ENCODE results near the gene KRTAP10-5.
"Not testable (repeated sequence)": the region's sequence is repeated elsewhere in the genome, so short reads cannot be mapped to it uniquely, and the experiment has no call there.

Gene KRTAP10-5

DNA sequence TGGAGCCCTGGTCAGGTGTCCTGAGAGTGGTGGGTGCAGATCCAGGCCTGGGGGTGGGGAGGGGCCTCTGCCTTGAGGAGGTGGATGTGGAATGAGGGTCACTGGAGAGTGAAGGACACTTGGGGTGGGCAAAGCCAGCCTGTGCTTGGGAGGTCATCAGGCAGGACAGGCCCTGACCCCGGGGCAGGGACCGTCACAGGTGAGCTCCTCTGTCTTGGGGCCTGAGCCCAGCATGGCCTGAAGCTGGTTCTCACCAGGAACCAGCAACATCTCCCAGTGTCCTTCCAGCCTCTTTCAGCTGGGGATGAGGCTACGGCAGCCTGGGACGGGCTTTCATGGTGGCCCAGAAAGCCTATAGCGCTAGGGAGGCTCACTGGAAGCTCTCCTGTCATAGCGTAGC, 28.3 kb downstream of the KRTAP10-5 start:
- Histone ChIP-seq H3K27me3 (ENCODE audit: insufficient read depth, low read length) (peaks cover 2% of the 10 kb centered on the region), H3K36me3 (ENCODE audit: insufficient read depth, low read length) (no peaks in the 10 kb centered on the region), H2AFZ (ENCODE audit: low read depth, low read length) (no peak overlapping the region), H3K9me3 (ENCODE audit: low read length) (peaks cover 4% of the 10 kb centered on the region), H3K4me1 (ENCODE audit: insufficient read depth, low read length) (peaks cover 22% of the 10 kb centered on the region), H3K4me3 (ENCODE audit: low read length) (no peak overlapping the region)

DNA sequence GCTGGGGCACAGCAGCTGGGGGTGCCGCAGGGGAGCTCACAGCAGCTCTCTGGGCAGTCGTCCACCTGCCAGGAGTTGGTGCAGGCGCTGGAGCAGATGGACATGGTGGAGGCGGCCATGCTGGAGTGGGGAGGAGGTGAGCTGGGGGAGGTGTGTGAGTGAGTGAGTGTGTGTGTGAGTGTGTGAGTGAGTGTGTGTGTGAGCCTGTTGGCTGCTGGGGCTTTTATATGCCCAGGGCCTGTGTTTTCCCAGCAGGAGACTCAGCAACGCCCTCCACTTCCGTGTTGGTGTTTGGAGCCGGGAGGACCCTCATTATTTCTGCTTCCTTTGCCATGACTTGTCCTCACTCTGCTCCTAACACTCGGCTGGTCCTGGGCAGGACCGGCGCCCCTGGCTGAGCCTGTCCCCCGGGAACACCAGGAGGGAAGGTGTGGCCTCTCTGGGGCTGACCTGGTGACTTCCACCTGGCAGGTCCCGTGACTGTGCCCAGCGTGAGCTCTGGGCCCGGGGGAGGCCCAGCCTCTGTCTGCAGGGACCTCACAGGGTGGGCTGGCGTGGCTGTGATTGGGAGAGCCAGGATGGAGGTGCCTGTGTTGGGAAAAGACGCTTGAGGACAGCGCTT, 29.0 kb downstream of the KRTAP10-5 start, which contains the start of gene KRTAP10-2:
Gene KRTAP10-2, minus strand, starts transcription at position 166 of the 622 bp plus-strand sequence. Its CDS starts 47 bp downstream, at position 119.
- Histone ChIP-seq H3K36me3 (ENCODE audit: insufficient read depth, low read length) (no peaks in the 10 kb centered on the region), H3K4me1 (ENCODE audit: insufficient read depth, low read length) (peaks cover 22% of the 10 kb centered on the region), H2AFZ (ENCODE audit: low read depth, low read length) (no peak within 1 kb of the TSS), H3K27me3 (ENCODE audit: insufficient read depth, low read length) (peaks cover 2% of the 10 kb centered on the region), H3K4me3 (ENCODE audit: low read length) (no peak within 1 kb of the TSS), H3K9me3 (ENCODE audit: low read length) (peaks cover 6% of the 10 kb centered on the region)

DNA sequence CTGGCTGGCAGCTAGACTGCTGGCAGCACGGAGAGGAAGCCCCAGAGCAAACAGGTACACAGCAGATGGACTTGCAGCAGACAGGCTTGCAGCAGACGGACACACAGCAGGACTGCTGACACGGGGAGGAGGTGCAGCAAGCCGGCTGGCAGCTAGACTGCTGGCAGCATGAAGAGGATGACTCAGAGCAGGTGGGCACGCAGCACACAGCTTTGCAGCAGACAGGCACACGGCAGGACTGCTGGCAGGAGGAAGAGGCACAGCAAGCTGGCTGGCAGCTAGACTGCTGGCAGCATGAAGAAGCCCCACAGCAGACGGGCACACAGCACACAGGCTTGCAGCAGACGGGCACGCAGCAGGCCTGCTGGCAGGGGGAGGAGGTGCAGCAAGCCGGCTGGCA, 29.6 kb downstream of the KRTAP10-5 start:
- H3K4me3 ChIP-seq (ENCODE audit: low read length): no peak overlapping the region
- H3K27me3 ChIP-seq (ENCODE audit: insufficient read depth, low read length): peaks cover 2% of the 10 kb centered on the region
- H2AFZ ChIP-seq (ENCODE audit: low read depth, low read length): no peak overlapping the region
- H3K4me1 ChIP-seq (ENCODE audit: insufficient read depth, low read length): peaks cover 22% of the 10 kb centered on the region
- peaks cover 6% of the 10 kb centered on the region for H3K9me3 ChIP-seq (ENCODE audit: low read length)
- H3K36me3 ChIP-seq (ENCODE audit: insufficient read depth, low read length): no peaks in the 10 kb centered on the region

DNA sequence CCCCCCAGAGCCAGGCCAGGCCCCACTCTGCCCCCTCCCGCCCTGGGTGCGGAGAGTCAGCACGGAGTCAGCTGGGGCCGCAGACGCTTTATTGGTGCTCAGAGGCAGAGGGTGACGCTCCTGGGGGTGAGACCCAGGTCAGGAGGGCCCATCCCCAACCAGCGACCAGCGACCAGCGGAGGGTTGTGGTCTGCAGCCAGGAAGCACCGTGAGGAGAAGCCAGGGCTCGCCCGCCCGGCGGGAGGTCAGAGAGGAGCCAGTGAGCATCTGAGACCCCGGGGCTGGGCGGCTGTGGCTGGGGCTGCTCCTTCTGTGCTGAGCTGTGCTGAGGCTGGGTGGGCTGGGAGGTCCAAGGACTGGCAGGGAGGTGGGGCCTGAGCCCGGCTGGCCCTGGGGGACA, 30.1 kb downstream of the KRTAP10-5 start:
- not testable (repeated sequence) for H3K9me3 ChIP-seq (ENCODE audit: low read length); H3K36me3 ChIP-seq (ENCODE audit: insufficient read depth, low read length); H3K27me3 ChIP-seq (ENCODE audit: insufficient read depth, low read length); H3K4me3 ChIP-seq (ENCODE audit: low read length); H2AFZ ChIP-seq (ENCODE audit: low read depth, low read length)
- H3K4me1 ChIP-seq (ENCODE audit: insufficient read depth, low read length): peaks cover 22% of the 10 kb centered on the region

DNA sequence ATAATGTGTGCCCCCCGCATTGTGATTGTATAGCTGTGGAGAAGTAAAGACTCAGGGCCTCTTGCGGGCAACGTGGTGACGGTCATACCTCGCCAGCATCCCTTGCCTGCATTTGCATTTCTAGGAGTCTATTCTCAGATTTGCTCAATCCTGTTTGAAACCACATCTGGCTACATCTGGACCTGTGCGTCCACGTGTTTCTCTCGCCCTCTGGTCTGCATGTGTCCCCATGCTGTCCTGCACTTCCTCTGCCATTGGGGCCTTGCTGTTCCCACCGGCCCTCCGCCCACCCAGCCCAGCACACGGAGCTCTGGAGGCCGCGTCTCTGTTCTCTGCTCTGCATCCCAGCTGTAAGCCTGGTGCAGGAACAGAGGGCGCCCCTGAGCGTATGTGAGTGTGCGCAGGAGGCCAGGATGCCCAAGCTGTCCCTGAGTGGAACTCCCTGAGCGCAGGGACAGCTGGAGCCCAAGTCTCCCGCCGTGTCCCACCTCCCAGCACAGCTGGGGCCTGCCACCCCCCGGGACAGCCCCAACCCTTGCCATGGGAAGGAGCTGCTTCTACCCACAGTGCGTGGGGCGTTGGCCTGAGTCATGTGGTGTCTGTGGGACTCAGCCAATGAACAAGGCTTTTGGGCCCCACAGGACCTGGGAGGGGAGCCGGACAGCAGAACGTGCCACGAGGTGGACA, 30.7 kb downstream of the KRTAP10-5 start:
- Histone ChIP-seq H3K4me3 (ENCODE audit: low read length) (no peak overlapping the region), H2AFZ (ENCODE audit: low read depth, low read length) (no peak overlapping the region), H3K9me3 (ENCODE audit: low read length) (peaks cover 6% of the 10 kb centered on the region), H3K4me1 (ENCODE audit: insufficient read depth, low read length) (peaks cover 22% of the 10 kb centered on the region), H3K27me3 (ENCODE audit: insufficient read depth, low read length) (no peaks in the 10 kb centered on the region), H3K36me3 (ENCODE audit: insufficient read depth, low read length) (no peaks in the 10 kb centered on the region)

DNA sequence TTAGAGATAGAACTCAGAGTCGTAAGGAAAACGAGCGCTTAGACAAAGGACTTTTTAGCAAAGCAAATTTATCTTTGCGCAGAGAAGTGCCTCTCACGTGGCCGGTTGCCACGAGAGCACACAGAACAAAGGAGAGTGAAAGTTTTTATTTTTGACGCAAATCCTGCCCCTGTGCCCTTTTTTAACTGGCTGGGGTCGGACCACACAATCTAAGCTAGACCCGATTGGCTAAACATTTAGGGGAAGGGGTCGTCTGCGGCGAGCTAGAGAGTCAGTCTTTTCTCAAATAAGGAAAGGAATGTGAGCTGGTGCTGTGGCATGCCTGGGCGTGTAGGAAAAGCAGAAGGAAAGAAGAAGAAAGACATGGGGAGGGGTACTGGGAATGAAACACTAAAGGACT, 31.5 kb downstream of the KRTAP10-5 start:
- Histone ChIP-seq H3K36me3 (ENCODE audit: insufficient read depth, low read length) (no peaks in the 10 kb centered on the region), H3K27me3 (ENCODE audit: insufficient read depth, low read length) (no peaks in the 10 kb centered on the region), H3K9me3 (ENCODE audit: low read length) (peaks cover 9% of the 10 kb centered on the region), H3K4me1 (ENCODE audit: insufficient read depth, low read length) (peaks cover 22% of the 10 kb centered on the region), H3K4me3 (ENCODE audit: low read length) (no peak overlapping the region), H2AFZ (ENCODE audit: low read depth, low read length) (no peak overlapping the region)

DNA sequence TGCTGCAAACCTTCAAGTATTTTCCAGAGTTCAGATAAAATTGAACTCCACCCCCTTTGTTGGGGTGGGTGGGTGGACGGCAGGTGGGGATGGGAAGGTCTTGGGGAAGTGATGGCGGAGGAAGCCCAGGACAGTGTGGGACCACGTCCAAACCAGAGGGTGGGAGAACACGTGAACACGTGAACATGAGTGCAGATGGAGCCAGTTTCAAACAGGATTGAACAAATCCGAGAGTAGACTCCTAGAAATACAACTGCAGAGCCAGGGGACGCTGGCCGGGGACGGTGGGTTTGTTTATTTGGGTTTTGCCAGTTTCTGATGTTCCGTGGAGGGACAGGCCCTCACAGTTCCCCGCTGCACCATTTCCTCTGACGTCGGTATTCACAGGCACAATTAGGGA, 32.0 kb downstream of the KRTAP10-5 start:
- no peak overlapping the region for H2AFZ ChIP-seq (ENCODE audit: low read depth, low read length)
- no peaks in the 10 kb centered on the region for H3K36me3 ChIP-seq (ENCODE audit: insufficient read depth, low read length)

DNA sequence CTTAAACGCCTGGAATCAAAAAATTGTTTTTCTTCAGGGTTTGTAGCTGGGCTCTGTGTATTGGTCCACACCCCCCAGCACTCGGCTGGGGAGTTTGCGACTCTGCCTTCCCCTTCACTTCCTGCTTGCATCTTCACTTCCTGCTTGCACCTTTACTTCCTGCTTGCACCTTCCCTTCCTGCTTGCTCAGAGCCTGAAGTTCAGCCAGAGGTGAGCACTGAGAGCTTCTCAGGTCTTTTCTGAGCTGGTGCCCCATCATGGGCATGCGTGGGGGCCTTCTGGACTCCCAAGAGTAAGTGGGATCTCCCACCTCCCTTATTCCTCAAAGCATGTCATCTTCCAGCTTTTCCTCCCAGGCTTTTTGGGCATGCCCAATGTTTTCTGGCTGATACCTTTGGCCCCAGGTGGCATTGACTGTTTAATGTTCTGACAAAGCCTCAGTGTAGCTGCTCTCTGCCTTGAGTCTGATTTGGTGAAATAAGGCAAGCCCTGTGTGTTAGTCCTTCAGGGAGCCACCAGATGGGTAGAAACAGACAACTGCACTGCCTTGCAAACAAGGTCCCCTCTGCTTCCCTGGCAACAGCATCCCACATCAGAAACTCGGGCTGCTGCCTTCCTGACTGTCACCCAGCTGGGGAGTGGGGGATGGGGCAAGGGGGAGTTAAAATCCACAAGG, 32.6 kb downstream of the KRTAP10-5 start:
- H2AFZ ChIP-seq (ENCODE audit: low read depth, low read length): no peak overlapping the region
- no peaks in the 10 kb centered on the region for H3K36me3 ChIP-seq (ENCODE audit: insufficient read depth, low read length)
- H3K9me3 ChIP-seq (ENCODE audit: low read length): peaks cover 9% of the 10 kb centered on the region
- H3K4me1 ChIP-seq (ENCODE audit: insufficient read depth, low read length): peaks cover 22% of the 10 kb centered on the region
- no peak overlapping the region for H3K4me3 ChIP-seq (ENCODE audit: low read length)
- H3K27me3 ChIP-seq (ENCODE audit: insufficient read depth, low read length): no peaks in the 10 kb centered on the region

More for the DNA sequence above, 32.0 kb downstream of the KRTAP10-5 start:
- no peaks in the 10 kb centered on the region for H3K27me3 ChIP-seq (ENCODE audit: insufficient read depth, low read length)
- H3K4me1 ChIP-seq (ENCODE audit: insufficient read depth, low read length): peaks cover 22% of the 10 kb centered on the region
- peaks cover 9% of the 10 kb centered on the region for H3K9me3 ChIP-seq (ENCODE audit: low read length)
- H3K4me3 ChIP-seq (ENCODE audit: low read length): no peak overlapping the region

DNA sequence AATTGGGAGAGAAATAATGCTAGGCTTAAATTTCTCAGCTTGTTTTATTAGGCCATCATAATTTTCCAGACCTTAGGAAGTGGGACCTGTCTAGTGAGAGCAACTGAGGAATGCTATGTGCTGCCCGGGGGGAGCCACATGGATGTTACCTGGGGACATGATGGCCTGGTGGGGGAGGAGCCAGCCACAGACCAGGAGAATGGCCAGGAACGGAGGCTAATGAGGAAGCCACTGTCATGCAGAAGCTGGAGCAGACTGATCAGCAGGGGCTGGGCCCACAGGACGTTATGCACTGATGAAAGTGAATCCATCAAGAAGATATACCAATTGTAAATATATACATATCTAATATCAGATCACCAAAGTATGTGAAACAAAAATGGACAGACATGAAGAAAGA, 35.8 kb downstream of the KRTAP10-5 start:
- H3K36me3 ChIP-seq (ENCODE audit: insufficient read depth, low read length): no peaks in the 10 kb centered on the region
- H3K4me3 ChIP-seq (ENCODE audit: low read length): no peak overlapping the region
- peaks cover 9% of the 10 kb centered on the region for H3K9me3 ChIP-seq (ENCODE audit: low read length)
- H3K4me1 ChIP-seq (ENCODE audit: insufficient read depth, low read length): peaks cover 14% of the 10 kb centered on the region
- H2AFZ ChIP-seq (ENCODE audit: low read depth, low read length): no peak overlapping the region
- H3K27me3 ChIP-seq (ENCODE audit: insufficient read depth, low read length): no peaks in the 10 kb centered on the region

DNA sequence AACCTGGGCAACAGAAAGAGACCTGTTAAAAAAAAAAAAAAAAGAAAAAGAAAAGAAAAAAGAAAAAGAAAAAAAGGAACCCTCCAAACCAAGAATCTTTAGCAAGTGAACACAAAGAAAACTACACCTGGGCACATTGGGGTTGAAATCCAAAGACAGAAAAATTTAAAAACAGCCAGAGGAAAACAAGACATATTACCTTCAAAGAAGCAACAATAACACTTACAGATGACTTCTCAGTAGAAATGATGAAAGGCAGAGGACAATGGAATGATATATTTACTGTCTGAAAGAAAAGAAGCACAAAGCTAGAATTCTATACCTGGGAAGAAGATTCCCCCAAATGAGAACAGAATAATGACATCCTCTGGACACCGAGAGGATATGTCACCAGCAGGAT, 37.7 kb downstream of the KRTAP10-5 start:
- Histone ChIP-seq H3K4me3 (ENCODE audit: low read length) (no peak overlapping the region), H3K27me3 (ENCODE audit: insufficient read depth, low read length) (no peaks in the 10 kb centered on the region), H3K4me1 (ENCODE audit: insufficient read depth, low read length) (no peaks in the 10 kb centered on the region), H2AFZ (ENCODE audit: low read depth, low read length) (no peak overlapping the region), H3K9me3 (ENCODE audit: low read length) (peaks cover 8% of the 10 kb centered on the region), H3K36me3 (ENCODE audit: insufficient read depth, low read length) (no peaks in the 10 kb centered on the region)

DNA sequence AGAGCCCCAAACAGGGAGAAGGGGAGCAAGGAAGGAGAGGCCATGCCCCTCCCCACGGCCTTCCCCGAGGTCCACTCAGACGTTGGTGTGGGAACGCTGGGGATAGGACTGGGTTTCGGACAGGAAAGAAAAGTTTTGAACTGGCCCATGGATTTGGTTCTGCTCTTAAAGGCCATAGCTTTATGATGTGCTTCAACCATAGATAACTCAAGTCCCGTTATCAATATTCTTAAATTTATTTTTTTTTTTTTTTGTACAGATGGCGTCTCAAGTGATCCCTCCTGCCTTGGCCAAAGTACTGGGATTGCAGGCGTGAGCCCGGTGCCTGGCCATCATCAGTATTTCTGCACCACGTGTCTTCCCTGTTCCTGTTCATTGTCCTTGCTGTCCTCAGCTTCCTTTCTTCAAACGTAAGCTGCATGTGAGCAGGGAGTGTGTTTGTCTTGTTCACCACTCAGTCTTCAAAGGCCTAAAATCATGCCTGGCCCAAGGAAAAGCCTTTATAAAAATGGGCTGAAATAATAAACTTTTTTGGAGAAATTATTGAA, 39.6 kb downstream of the KRTAP10-5 start:
- H3K4me3 ChIP-seq (ENCODE audit: low read length): no peak overlapping the region
- H2AFZ ChIP-seq (ENCODE audit: low read depth, low read length): no peak overlapping the region
- peaks cover 7% of the 10 kb centered on the region for H3K9me3 ChIP-seq (ENCODE audit: low read length)
- H3K36me3 ChIP-seq (ENCODE audit: insufficient read depth, low read length): no peaks in the 10 kb centered on the region
- no peaks in the 10 kb centered on the region for H3K4me1 ChIP-seq (ENCODE audit: insufficient read depth, low read length)
- H3K27me3 ChIP-seq (ENCODE audit: insufficient read depth, low read length): peaks cover 4% of the 10 kb centered on the region

DNA sequence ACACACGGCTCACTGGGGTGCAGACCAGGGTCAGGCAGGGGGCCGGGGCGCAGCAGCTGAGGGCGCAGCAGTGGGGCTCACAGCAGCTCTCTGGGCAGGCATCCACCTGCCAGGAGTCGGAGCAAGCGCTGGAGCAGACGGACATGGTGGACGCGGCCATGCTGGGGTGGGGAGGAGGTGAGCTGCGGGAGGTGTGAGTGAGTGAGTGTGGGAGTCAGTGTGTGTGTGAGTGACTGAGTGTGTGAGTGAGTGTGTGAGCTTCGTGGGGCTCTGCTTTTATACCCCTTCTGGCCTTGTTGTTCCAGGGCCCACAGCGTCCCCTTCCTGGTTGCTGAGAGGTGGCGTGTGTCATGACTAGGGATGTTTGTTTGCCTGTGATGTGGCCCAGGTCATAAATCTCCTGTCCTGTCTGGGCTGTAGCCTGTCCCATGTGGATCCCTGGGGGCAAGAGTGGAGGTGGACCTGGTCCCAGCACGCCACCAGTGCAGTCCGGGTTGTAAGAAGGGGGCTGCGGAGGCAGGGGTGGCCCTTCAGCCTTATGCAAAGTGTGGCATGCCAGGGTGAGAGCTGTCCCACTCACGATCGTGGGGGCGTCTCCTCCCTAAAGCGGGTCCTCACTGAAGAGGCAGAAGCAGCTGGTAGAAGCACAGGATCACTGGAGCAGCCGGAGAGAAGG, 40.3 kb downstream of the KRTAP10-5 start, which contains the start of gene KRTAP10-1:
Gene KRTAP10-1, minus strand, starts transcription at position 205 of the 676 bp plus-strand sequence. Its CDS starts 45 bp downstream, at position 160.
- Histone ChIP-seq H3K9me3 (ENCODE audit: low read length) (peaks cover 7% of the 10 kb centered on the region), H2AFZ (ENCODE audit: low read depth, low read length) (no peak within 1 kb of the TSS), H3K36me3 (ENCODE audit: insufficient read depth, low read length) (no peaks in the 10 kb centered on the region), H3K27me3 (ENCODE audit: insufficient read depth, low read length) (peaks cover 5% of the 10 kb centered on the region), H3K4me3 (ENCODE audit: low read length) (no peak within 1 kb of the TSS), H3K4me1 (ENCODE audit: insufficient read depth, low read length) (no peaks in the 10 kb centered on the region)

Data from neuron (in vitro differentiated cells).